GM19468 (cell line): ENCODE measurements around the gene IRF2BPL.
"Not testable (repeated sequence)": the region's sequence is repeated elsewhere in the genome, so short reads cannot be mapped to it uniquely, and the experiment has no call there.

ENCODE experiments used
- ATAC-seq: cut with Tn5 transposase; IDR thresholded peaks from one replicate; pipeline ENCODE4 v1.9.1; 2021; ENCODE audit warnings: mild to moderate bottlenecking, moderate library complexity, moderate number of reproducible peaks; ENCODE audit not compliant: unreplicated experiment; ENCODE audit errors: extremely low read depth

IRF2BPL gene

GRCh38 chr14:77037215-77037937, 8.9 kb upstream of the IRF2BPL start:
- no peak for ATAC-seq

DNA sequence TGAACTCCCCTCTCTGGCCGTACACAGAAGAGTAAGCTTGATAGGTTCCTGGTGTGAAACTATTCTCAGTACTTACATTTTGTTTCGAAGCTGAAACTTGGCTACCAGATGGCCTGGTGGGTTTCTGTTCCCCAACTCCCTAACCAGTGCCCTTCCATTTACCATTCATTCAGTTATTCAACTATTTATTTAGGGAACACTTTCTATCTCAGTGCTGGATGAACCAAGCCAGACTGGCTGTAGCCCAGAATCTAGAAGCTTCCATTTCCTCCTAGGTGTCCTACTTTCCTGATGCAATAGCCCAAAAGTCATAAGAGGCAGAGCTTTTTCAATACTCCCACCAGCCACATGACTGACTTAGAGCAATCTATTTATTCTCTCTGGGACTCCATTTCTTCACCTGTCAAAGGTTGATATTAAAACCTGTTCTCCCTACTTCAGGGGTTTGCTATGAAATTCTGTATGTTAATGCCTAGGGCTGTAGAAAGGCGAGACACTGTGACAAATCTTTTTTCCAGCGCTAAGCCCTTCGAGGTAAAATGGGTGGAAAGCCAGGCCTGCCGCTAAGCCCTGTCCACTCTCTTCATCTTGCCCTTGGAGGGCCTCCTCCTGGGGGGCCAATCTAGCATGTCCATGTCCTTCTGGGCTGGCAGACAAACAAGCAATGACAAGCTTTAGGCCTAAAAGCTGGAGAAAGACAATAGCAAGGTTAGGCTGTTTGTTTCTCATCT, 8.1 kb upstream of the IRF2BPL start:
- no peak for ATAC-seq

DNA sequence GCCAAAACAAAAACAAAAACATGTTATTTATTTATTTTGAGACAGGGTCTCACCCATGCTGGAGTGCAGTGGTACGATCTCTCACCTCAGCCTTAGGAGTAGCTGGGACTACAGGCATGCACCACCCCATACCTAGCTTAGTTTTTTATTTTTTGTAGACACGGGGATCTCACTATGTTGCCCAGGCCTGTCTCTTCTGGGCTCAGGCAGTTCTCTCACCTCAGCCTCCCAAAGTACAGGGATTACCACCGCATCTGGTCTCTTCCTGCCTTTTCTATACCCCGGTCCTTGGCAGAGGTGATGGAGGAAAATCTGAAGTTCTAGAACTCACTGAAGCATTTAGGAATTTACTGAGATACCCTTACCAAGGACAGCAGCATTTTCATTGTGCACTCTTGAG, 6.8 kb upstream of the IRF2BPL start:
- no peak for ATAC-seq

- ATAC-seq: peak; percentile 35
Measured at GRCh38 chr14:77033622-77034589, 5.4 kb upstream of the IRF2BPL start.

DNA sequence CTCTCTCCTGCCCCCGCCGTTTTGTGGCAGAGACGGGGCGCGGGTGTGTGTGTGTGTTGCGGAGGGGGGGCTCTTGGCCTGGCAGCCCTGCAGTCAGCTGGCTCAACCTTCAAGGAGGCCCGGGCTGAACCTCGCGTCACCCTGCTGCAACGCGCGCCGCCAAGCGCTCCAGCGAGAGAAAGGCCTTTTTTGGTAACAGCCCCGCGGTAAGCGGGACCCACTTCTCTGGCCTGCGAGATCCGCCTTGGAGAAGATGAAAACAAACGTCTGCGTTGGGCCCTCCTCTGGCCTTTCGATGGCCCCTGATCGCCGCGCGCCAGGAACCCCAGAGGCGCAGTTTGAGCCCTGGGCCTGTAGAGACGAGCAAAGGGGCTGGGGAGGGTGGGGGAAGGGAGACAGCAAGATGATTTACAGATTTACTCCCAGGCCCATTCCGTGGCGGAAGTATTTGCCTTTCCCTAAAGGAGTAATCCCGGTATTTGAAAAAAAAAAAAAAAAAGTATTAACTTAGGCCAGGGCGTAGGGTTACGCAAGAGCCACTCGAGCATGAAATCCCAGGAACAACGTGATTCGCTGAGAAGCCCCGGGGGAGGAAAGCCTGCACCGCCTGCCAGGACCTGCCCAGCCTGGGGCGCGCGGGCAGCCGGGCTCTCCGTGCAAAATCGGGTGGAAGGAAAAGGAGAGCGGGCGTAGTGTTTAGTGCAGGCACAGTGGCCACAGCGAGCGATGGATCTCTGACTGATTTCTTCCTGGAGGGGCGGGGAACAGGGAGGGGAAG, 4.5 kb upstream of the IRF2BPL start:
- ATAC-seq: no peak

GRCh38 chr14:77032491-77032843, 4.0 kb upstream of the IRF2BPL start:
- no peak for ATAC-seq

GRCh38 chr14:77031759-77032490, 3.4 kb upstream of the IRF2BPL start:
- ATAC-seq: no peak

DNA sequence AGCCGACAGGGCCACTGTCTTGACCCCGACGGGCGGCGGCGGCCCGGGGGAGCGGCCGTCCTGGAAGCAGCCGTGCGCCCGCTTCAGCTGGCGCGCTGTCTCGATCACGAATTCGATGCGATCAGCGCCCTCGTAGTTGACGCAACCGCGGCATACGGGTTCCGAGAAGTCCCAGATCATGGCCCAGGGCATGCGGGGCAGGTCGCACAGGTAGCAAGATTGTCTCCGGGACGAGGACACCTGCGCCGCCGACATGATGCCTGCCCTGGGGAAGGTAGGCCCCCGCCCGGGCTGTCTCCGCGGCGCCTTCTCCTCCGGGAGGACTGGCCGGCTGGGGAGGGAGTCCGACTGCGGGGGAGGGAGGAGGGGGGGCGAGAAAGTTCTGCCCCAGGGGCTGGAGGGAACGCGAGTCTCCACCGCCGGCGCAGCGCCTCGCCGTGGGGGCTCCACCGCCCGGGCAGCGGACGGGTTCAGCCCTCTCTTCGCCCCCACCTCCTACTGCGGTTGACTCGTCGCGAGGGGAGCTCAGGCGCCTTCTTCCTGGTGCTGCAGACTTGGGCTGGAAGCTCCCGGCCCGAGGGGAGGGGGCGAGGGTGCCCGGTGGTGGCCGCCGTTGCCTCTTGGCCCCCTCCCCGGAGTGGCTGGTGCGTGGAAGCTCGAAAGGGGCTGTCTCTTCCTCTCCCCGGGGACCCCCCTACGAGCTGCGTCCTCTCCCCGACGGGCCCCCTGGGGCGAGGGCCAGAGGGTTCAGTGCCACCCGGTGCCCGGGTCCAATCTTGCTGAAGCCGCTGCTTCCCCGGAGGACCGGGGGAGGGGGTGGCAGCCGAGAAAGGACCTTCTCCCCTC, 747 bp downstream of the IRF2BPL start:
- peak; percentile 9 for ATAC-seq

DNA sequence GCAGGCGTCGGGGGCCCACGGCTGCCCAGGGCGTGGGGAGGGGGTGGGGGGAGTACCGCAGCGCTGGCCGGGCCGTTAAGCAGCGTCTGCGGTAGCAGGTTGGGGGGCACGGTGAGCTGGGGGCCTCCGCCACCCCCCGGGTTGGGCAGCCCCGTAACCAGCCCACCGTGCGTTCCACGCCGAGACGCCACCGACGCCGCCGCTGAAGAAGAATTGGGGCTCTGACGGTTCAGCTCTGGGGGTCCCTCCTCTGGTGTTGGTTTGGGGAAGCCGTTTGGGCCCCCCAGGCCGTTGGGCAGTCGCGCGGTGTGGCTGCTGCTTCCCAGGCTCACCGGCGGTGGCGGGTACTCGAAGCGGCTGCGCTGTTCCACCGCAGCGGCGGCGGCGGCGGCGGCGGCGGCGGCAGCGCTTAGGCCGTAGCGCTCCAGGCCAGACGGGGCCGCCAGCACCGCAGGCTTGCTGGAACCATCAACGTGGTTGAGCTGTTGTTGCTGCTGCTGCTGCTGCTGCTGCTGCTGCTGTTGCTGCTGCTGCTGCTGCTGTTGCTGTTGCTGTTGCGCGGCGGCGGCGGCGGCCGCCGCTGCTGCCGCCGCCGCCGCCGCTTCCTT, 1.5 kb downstream of the IRF2BPL start:
- no peak for ATAC-seq

- no peak for ATAC-seq
Measured at GRCh38 chr14:77026166-77026929, 2.2 kb downstream of the IRF2BPL start.

GRCh38 chr14:77025744-77026165, 2.8 kb downstream of the IRF2BPL start:
- ATAC-seq: no peak

GRCh38 chr14:77024171-77024691, 4.3 kb downstream of the IRF2BPL start:
- ATAC-seq: no peak

GRCh38 chr14:77023001-77023996, 5.2 kb downstream of the IRF2BPL start:
- no peak for ATAC-seq

DNA sequence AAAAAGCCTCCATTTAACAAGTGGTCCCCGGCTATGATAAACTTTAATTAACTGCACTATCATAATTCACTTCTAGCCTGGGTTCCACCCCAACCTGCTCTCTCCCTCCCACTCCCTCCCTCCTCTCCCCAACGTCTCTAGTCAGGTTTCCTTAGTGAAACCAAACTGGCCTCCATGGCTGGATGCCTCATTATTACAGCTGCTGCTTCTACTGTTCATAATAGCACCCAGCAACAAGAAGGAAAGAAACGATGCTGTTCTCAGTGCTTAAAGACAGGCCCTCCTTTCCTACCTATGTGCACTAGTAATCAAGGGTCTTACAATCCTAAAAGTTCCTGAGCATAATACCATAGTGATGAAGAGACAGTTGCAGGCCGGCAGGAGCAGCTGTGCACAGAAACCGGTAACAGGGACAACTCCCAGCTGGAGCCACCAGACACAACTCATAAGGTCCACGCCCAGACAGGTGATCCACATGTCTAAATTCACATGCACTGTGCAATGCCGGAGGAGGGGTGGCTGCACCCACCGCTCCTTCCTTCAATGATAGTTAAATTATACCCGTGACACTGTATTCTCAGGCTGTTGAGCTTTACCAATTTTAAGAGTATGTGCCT, 6.2 kb downstream of the IRF2BPL start:
- ATAC-seq: no peak

- not testable (repeated sequence) for ATAC-seq
Measured at GRCh38 chr14:77021424-77021823, 7.1 kb downstream of the IRF2BPL start.
